GM10248 (cell line): Measurements from ENCODE around the gene FBXO30.

Source experiments
- CTCF ChIA-PET: fragments of 300-600 bp; sonication (Branson Sonifier 250); formaldehyde crosslinking; extraction: SDS; loops from one replicate; lab custom pipeline; 2021; ENCODE audit warnings: antibody characterized with exemption; lab: Yijun Ruan, JAX
- POLR2A ChIA-PET: fragments of 350-650 bp; sonication (Branson Sonifier 250); formaldehyde crosslinking; extraction: SDS; loops from one replicate; lab custom pipeline; 2020; ENCODE audit warnings: antibody characterized with exemption; lab: Yijun Ruan, JAX
- DNase-seq: peaks from one replicate; pipeline ENCODE4 v3.0.0; 2012; ENCODE audit errors: extremely low spot score
- TF ChIP-seq, protein P1 (sequence below): IDR thresholded peaks from 2 replicates; pipeline ENCODE4 v1.5.1; 2012; ENCODE audit warnings: mild to moderate bottlenecking, low read depth; ENCODE audit errors: extremely low read depth, missing control alignments, control extremely low read depth

FBXO30 gene

DNA sequence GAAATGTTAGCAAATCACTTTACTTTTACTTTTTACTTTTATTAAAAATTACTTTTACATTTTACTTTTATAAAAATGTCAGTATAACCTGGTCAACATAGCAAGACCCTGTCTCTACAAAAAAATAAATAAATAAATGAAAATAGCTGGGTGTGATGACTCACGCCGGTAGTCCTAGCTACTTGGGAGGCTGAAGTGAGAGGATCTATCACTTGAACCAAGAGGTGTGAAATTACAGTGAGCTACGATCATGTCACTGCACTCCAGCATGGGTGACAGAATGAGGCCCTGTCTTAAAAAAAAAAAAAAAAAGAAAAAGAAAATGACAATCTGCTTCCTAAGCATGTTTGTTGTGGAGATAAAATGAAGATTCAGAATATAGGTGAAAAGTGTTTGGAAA lies 31.0 kb upstream of the FBXO30 start:
- DNase-seq: no peak
- TF ChIP-seq, protein P1, sequence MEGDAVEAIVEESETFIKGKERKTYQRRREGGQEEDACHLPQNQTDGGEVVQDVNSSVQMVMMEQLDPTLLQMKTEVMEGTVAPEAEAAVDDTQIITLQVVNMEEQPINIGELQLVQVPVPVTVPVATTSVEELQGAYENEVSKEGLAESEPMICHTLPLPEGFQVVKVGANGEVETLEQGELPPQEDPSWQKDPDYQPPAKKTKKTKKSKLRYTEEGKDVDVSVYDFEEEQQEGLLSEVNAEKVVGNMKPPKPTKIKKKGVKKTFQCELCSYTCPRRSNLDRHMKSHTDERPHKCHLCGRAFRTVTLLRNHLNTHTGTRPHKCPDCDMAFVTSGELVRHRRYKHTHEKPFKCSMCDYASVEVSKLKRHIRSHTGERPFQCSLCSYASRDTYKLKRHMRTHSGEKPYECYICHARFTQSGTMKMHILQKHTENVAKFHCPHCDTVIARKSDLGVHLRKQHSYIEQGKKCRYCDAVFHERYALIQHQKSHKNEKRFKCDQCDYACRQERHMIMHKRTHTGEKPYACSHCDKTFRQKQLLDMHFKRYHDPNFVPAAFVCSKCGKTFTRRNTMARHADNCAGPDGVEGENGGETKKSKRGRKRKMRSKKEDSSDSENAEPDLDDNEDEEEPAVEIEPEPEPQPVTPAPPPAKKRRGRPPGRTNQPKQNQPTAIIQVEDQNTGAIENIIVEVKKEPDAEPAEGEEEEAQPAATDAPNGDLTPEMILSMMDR: no peak
- ChIA-PET CTCF (interaction anchor here (0.5 kb wide), 1 partner anchor 109 kb away, joined by 3 read pairs; no protein-coding TSS in a partner anchor), POLR2A (no interaction called here)

DNA sequence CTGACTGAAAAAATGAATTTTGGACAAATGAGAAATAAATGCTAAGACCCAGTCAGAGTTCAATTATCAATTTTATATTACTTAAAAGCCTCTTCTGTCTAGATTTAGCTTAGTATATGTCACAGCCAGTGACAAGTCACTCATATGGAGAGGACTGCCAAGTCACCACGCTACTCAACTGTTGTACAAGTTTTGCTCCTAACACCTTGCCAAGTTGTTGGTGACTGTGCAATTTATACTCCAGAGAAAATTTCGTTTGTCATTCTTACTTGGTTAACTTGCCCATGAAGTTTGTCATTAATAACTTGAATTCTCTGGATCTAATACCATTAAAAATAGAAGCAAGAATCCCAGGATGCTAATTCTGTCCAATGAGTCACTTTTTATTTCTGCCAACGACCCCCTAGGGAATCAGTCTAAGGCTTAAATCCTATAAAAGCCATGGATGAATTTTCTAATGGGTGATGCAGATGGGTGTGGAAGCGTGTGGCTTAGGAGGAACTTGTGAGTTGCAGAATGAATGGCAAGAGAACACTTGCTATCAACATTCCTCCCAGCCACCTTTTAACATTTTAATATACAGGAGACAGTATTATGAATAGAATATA lies 30.4 kb upstream of the FBXO30 start:
- TF ChIP-seq, protein P1: no peak
- DNase-seq: no peak
- ChIA-PET POLR2A (no interaction called here), CTCF (no interaction called here)

DNA sequence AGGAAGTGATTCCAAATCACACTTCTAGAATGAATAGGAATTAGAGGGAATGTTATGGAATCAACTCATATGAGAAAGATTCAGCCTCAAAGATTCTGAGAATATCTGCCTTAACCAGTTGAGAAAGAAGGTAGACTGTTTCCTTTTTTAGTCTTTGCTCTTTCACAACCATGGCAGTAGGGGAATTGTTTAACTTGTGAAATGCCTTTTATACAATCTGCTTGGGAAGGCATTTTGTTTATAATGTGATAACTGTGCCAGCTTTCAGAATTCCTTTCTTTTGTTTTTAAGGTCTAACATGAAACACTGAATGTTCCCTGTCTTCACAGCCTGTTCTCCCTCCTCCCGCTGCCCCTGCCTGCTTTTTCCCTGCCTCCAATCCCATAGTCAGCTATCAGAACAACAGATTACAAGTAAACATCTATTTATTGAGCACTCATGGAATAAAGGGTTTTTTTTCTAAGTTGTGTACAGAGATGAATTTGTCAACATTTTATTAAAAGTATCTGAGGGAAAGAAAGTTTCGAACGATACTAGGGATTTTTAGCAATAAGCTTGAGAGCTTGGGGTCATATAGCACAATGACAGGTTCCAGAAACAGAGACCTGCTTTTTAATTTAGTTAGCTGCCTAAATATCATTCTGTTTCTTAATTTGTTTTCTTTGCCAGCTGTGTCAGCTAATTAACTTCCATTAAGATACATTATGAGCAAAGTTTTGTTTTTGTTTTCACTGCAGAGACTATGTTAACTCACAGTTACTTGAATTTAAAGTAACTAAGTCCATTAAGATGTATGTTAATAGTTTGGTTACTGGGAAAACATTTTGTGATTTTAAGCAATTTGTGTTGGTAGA lies 28.3 kb upstream of the FBXO30 start:
- no peak for DNase-seq
- ChIA-PET POLR2A (no interaction called here), CTCF (interaction anchor here (0.7 to 1.7 kb wide), 3 partner anchors 12 to 28 kb away, joined by 3 to 5 read pairs (median 3); no protein-coding TSS in a partner anchor)
- TF ChIP-seq, protein P1: no peak

DNA sequence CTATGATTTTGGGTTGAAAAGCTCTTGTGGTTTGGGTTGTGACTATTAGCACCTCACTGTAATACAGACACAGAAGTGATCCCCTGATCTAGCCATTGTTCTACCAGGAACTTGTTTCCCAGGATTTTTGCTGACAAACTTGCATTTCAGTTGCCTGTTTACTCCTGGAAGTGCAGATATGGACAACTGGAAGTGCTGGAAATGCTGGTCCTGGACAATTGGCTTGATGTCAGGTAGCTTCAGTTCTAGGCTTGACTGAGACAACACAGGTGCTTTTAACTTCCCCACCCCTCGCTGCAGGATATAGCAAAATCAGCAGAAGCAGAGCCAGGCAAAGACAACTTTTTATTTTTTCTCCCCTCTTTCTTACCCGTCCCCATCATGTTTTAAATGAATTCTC lies 27.1 kb upstream of the FBXO30 start:
- ChIA-PET POLR2A (no interaction called here), CTCF (interaction anchor here (1.3 kb wide), 1 partner anchor 30 kb away, joined by 3 read pairs; no protein-coding TSS in a partner anchor)
- no peak for DNase-seq
- TF ChIP-seq, protein P1: no peak

DNA sequence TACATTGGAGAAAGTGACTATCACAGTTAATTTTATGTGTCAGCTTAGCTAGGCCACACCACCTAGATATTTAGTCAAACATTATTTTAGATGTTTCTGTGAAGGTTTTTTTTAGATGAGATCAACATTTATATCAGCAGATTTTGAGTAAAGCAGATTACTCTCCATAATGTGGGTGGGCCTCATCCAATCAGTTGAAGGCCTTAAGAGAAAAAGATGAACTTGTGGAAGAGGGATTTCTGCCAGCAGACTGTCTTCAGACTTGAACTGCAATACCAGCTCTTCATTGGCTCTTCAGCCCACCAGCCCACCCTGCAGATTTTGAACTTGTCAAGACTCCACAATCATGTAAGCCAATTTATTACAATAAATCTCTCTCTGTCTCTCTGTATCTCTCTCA lies 25.1 kb upstream of the FBXO30 start:
- DNase-seq: no peak
- ChIA-PET CTCF (interaction anchor here (0.8 to 2.0 kb wide), 2 partner anchors 16 to 19 kb away, joined by 3 to 4 read pairs; no protein-coding TSS in a partner anchor), POLR2A (no interaction called here)
- TF ChIP-seq, protein P1: no peak

DNA sequence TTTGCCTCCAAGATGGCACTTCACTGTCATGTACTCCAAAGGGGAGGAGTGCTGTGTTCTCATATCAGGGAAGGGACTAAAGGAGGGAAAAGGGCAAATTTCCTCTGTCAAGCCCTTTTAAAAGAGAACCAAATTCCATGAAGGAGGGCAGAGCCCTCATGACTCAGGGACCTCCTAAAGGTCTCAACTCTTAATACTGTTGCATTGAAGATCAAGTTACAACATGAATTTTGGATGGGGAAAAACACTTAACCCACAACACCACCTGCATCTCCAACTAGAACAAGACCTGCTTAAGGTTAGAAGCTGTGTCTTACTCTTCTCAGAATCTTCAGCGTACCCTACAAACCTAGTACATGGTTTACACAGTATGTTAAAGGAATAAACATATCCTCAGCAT lies 23.7 kb upstream of the FBXO30 start:
- TF ChIP-seq, protein P1: no peak
- ChIA-PET POLR2A (no interaction called here), CTCF (interaction anchor here (1.1 to 2.0 kb wide), 2 partner anchors 18 to 50 kb away, joined by 4 read pairs; no protein-coding TSS in a partner anchor)
- no peak for DNase-seq
